Liver (tissue), 9 donors: ENCODE measurements around the gene ZPBP2. TPM values are rescaled to one million over a fixed set of nuclear protein-coding genes. Genes with fewer than 3 reads are reported as not detected.

Experiments
- DNase-seq: peaks from one replicate; pipeline ENCODE4 v3.0.0-alpha.2; 2017; ENCODE audit warnings: low spot score
- H3K27ac ChIP-seq, 2 donors: one replicate each; pipeline ENCODE4 v1.7.0; 2013; ENCODE audit warnings: inconsistent platforms in 2 of 2, low read length in 2 of 2, control low read depth in 1 of 2, low read depth in 1 of 2, mild to moderate bottlenecking in 1 of 2
- H3K27me3 ChIP-seq, 4 donors: one replicate each; pipeline versions ENCODE4 v1.6.1 to v1.7.0; 2013; ENCODE audit warnings: low read length in 3 of 4, inconsistent platforms in 1 of 4, mild to moderate bottlenecking in 1 of 4, moderate library complexity in 1 of 4; ENCODE audit not compliant: control insufficient read depth in 4 of 4, insufficient read depth in 4 of 4
- H3K36me3 ChIP-seq, 4 donors: one replicate each; pipeline versions ENCODE4 v1.6.1 to v1.7.0; 2013; ENCODE audit warnings: low read length in 3 of 4, mild to moderate bottlenecking in 3 of 4, low read depth in 1 of 4, moderate library complexity in 1 of 4; ENCODE audit not compliant: control insufficient read depth in 4 of 4, insufficient read depth in 3 of 4
- H3K4me1 ChIP-seq, 4 donors: one replicate each; pipeline versions ENCODE4 v1.6.1 to v1.7.0; 2013; ENCODE audit warnings: low read length in 3 of 4, mild to moderate bottlenecking in 3 of 4, moderate library complexity in 1 of 4; ENCODE audit not compliant: control insufficient read depth in 4 of 4, insufficient read depth in 4 of 4
- H3K4me3 ChIP-seq, 3 donors: one replicate each; pipeline versions ENCODE4 v1.6.1 to v1.7.0; 2013; ENCODE audit warnings: low read length in 3 of 3, control low read depth in 1 of 3, low read depth in 1 of 3, mild to moderate bottlenecking in 1 of 3
- H3K9ac ChIP-seq, 2 donors: one replicate each; pipeline ENCODE4 v1.7.0; 2013; ENCODE audit warnings: low read length in 2 of 2, mild to moderate bottlenecking in 2 of 2, moderate library complexity in 2 of 2, control low read depth in 1 of 2, low read depth in 1 of 2
- H3K9me3 ChIP-seq, 4 donors: one replicate each; pipeline versions ENCODE4 v1.6.1 to v1.7.0; 2013; ENCODE audit warnings: low read length in 3 of 4; ENCODE audit not compliant: control insufficient read depth in 4 of 4
- ATF3 ChIP-seq: IDR thresholded peaks from 2 replicates; pipeline ENCODE4 v1.6.1; 2016; ENCODE audit warnings: antibody characterized with exemption
- EGR1 ChIP-seq, 2 donors: IDR thresholded peaks; 2 replicates each; pipeline ENCODE4 v1.6.1; 2016 to 2018; ENCODE audit warnings: antibody characterized with exemption in 2 of 2, low read depth in 2 of 2
- FOXA1 ChIP-seq: IDR thresholded peaks from 2 replicates; pipeline ENCODE4 v1.6.1; 2016; ENCODE audit warnings: antibody characterized with exemption
- GABPA ChIP-seq, 2 donors: IDR thresholded peaks in 1 of 2; conservative IDR thresholded peaks in 1 of 2; 2 replicates each; pipeline ENCODE4 v1.6.1; 2016; ENCODE audit warnings: antibody characterized with exemption in 2 of 2, mild to moderate bottlenecking in 1 of 2, moderate library complexity in 1 of 2
- HNF4A ChIP-seq, 2 donors: conservative IDR thresholded peaks; 2 replicates each; pipeline ENCODE4 v1.6.1; 2016; ENCODE audit warnings: antibody characterized with exemption in 2 of 2, mild to moderate bottlenecking in 2 of 2
- HNF4G ChIP-seq: IDR thresholded peaks from 2 replicates; pipeline ENCODE4 v1.6.1; 2016; ENCODE audit warnings: antibody characterized with exemption
- JUND ChIP-seq, 2 donors: IDR thresholded peaks; 2 replicates each; pipeline ENCODE4 v1.6.1; 2016; ENCODE audit warnings: antibody characterized with exemption in 2 of 2
- MAX ChIP-seq: IDR thresholded peaks from 2 replicates; pipeline ENCODE4 v1.6.1; 2016; ENCODE audit warnings: antibody characterized with exemption
- NR2F2 ChIP-seq: IDR thresholded peaks from 2 replicates; pipeline ENCODE4 v1.6.1; 2016; ENCODE audit warnings: antibody characterized with exemption
- RAD21 ChIP-seq, 2 donors: IDR thresholded peaks; 2 replicates each; pipeline ENCODE4 v1.6.1; 2016; ENCODE audit warnings: antibody characterized with exemption in 2 of 2, mild to moderate bottlenecking in 2 of 2
- RXRA ChIP-seq, 2 donors: IDR thresholded peaks; 2 replicates each; pipeline ENCODE4 v1.6.1; 2017 to 2018; ENCODE audit warnings: antibody characterized with exemption in 2 of 2, mild to moderate bottlenecking in 1 of 2
- SP1 ChIP-seq: IDR thresholded peaks from 2 replicates; pipeline ENCODE4 v1.6.1; 2018; ENCODE audit warnings: antibody characterized with exemption, mild to moderate bottlenecking
- YY1 ChIP-seq: IDR thresholded peaks from 2 replicates; pipeline ENCODE4 v1.6.1; 2016; ENCODE audit warnings: antibody characterized with exemption, mild to moderate bottlenecking
- ZBTB33 ChIP-seq: IDR thresholded peaks from 2 replicates; pipeline ENCODE4 v1.6.1; 2016; ENCODE audit warnings: antibody characterized with exemption
- WGBS: extraction: QIAGEN DNeasy Blood & Tissue Kit; methylation state at CpG from one replicate; pipeline ENCODE4 v1.1.7; 2013; 5-methylcytosine and 5-hydroxymethylcytosine counted together
- polyA plus RNA-seq, 2 donors: library from polyadenylated mRNA; stranded (reverse) in 1 of 2; unstranded in 1 of 2; fragments of 200-250 nt in 1 of 2; fragments of >200 nt in 1 of 2; fragmentation: Nextera tagmentation in 1 of 2; extraction: Ambion mirVana in 1 of 2; gene quantifications; one replicate each; pipeline versions ENCODE4 v1.2.1 to v1.2.3, GENCODE V29; 2013 to 2015
- total RNA-seq, 2 donors: library from RNA; depleted of rRNA; stranded (reverse); fragments of >200 nt; gene quantifications; one replicate each; pipeline ENCODE4 v1.2.3, GENCODE V29; 2014
- TF ChIP-seq, protein P1 (sequence below): IDR thresholded peaks from 2 replicates; pipeline ENCODE4 v1.6.1; 2016; ENCODE audit warnings: antibody characterized with exemption, mild to moderate bottlenecking
- donor health status: healthy.
- donor health status: healthy.
- donor health status: healthy.
- donor health status: healthy.
- donor health status: healthy.

Gene ZPBP2
- total and polyA plus RNA-seq, 4 donors: not detected

DNA sequence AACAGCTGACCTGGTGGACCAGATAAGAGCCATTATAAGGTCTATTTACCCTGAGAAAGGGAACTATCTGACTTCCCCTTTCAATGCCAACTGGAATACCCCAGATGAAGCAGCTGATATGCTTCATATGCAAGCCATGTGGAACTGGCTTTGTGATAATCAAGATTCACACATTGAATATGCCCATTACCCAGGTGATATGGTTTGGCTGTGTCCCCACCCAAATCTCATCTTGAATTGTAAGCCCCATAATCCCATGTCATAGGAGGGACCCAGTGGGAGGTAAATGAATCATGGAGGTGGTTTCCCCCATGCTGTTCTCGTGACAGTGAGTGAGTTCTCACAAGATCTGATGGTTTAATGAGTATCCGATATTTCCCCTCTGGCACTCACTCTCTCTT, 46.0 kb upstream of the ZPBP2 start:
- WGBS: 90% methylated on average over 2 of the region's 2 CpGs
- Histone ChIP-seq H3K9me3 (peaks cover 0 to 7% (median 5%) of the 10 kb centered on the region in 4 donors), H3K4me3 (no peak overlapping the region), H3K4me1 (no peaks in the 10 kb centered on the region), H3K27ac (no peak overlapping the region), H3K9ac (no peak overlapping the region), H3K27me3 (no peaks in the 10 kb centered on the region), H3K36me3 (no peaks in the 10 kb centered on the region)
- DNase-seq: no peak
- TF ChIP-seq RAD21 (IDR thresholded peaks at IDR 0.05) (no peak), JUND (IDR thresholded peaks at IDR 0.05) (no peak)

- Histone ChIP-seq H3K36me3 (no peaks in the 10 kb centered on the region), H3K9ac (no peak overlapping the region), H3K27me3 (no peaks in the 10 kb centered on the region), H3K4me1 (peaks cover 2 to 11% (median 8%) of the 10 kb centered on the region in 4 donors), H3K27ac (no peak overlapping the region), H3K4me3 (no peak overlapping the region), H3K9me3 (peaks cover 0 to 7% (median 5%) of the 10 kb centered on the region in 4 donors)
- 95% methylated on average over 5 of the region's 5 CpGs for WGBS
- DNase-seq: no peak
- TF ChIP-seq RAD21 (IDR thresholded peaks at IDR 0.05): no peak
- TF ChIP-seq EGR1 (IDR thresholded peaks at IDR 0.05; ENCODE audit: low read depth in 2 of 2): no peak
- no peak for TF ChIP-seq NR2F2
- TF ChIP-seq YY1: no peak
- TF ChIP-seq HNF4A (conservative IDR thresholded peaks at IDR 0.05): no peak
- no peak for TF ChIP-seq HNF4G
- TF ChIP-seq JUND (IDR thresholded peaks at IDR 0.05): no peak
- TF ChIP-seq MAX: no peak
- TF ChIP-seq RXRA (IDR thresholded peaks at IDR 0.05): no peak
Observed at GRCh38 chr17:39823407-39824054, 44.5 kb upstream of the ZPBP2 start.

- no peaks in the 10 kb centered on the region for H3K36me3 ChIP-seq
- TF ChIP-seq EGR1 (IDR thresholded peaks at IDR 0.05; ENCODE audit: low read depth in 2 of 2) (no peak), NR2F2 (no peak), SP1 (no peak), RAD21 (IDR thresholded peaks at IDR 0.05) (no peak), RXRA (IDR thresholded peaks at IDR 0.05) (no peak), ATF3 (no peak), FOXA1 (no peak)
Observed at GRCh38 chr17:39826334-39826733, 41.7 kb upstream of the ZPBP2 start.

GRCh38 chr17:39828443-39828842, 39.6 kb upstream of the ZPBP2 start:
- Histone ChIP-seq H3K4me3 (peak overlapping the region; percentile 27 to 54 (median 34)), H3K4me1 (peaks cover 2 to 13% (median 8%) of the 10 kb centered on the region in 4 donors), H3K27ac (peak overlapping the region; percentile 76 to 79), H3K27me3 (no peaks in the 10 kb centered on the region), H3K9me3 (peaks cover 0 to 6% (median 4%) of the 10 kb centered on the region in 4 donors), H3K9ac (peak overlapping the region in 1 of 2 donors; percentile 19), H3K36me3 (no peaks in the 10 kb centered on the region)
- DNase-seq: no peak
- 35% methylated on average over 4 of the region's 4 CpGs for WGBS
- peak; percentile 12 for TF ChIP-seq NR2F2
- peak; percentile 13 for TF ChIP-seq MAX
- TF ChIP-seq, protein P1, sequence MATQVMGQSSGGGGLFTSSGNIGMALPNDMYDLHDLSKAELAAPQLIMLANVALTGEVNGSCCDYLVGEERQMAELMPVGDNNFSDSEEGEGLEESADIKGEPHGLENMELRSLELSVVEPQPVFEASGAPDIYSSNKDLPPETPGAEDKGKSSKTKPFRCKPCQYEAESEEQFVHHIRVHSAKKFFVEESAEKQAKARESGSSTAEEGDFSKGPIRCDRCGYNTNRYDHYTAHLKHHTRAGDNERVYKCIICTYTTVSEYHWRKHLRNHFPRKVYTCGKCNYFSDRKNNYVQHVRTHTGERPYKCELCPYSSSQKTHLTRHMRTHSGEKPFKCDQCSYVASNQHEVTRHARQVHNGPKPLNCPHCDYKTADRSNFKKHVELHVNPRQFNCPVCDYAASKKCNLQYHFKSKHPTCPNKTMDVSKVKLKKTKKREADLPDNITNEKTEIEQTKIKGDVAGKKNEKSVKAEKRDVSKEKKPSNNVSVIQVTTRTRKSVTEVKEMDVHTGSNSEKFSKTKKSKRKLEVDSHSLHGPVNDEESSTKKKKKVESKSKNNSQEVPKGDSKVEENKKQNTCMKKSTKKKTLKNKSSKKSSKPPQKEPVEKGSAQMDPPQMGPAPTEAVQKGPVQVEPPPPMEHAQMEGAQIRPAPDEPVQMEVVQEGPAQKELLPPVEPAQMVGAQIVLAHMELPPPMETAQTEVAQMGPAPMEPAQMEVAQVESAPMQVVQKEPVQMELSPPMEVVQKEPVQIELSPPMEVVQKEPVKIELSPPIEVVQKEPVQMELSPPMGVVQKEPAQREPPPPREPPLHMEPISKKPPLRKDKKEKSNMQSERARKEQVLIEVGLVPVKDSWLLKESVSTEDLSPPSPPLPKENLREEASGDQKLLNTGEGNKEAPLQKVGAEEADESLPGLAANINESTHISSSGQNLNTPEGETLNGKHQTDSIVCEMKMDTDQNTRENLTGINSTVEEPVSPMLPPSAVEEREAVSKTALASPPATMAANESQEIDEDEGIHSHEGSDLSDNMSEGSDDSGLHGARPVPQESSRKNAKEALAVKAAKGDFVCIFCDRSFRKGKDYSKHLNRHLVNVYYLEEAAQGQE: no peak
- TF ChIP-seq RAD21 (IDR thresholded peaks at IDR 0.05): no peak
- no peak for TF ChIP-seq GABPA (IDR thresholded peaks at IDR 0.05 in 1 of 2, conservative IDR thresholded peaks at IDR 0.05 in 1 of 2)
- peak; percentile 50 for TF ChIP-seq YY1
- TF ChIP-seq HNF4A (conservative IDR thresholded peaks at IDR 0.05): peak; percentile 87 to 89
- peak; percentile 46 for TF ChIP-seq HNF4G
- TF ChIP-seq RXRA (IDR thresholded peaks at IDR 0.05): peak; percentile 66 to 68
- no peak for TF ChIP-seq ZBTB33

More at GRCh38 chr17:39826334-39826733, 41.7 kb upstream of the ZPBP2 start:
- Histone ChIP-seq H3K27ac (no peak overlapping the region), H3K27me3 (no peaks in the 10 kb centered on the region), H3K4me3 (no peak overlapping the region), H3K4me1 (peaks cover 2 to 13% (median 8%) of the 10 kb centered on the region in 4 donors), H3K9me3 (peaks cover 0 to 7% (median 5%) of the 10 kb centered on the region in 4 donors), H3K9ac (no peak overlapping the region)
- no peak for DNase-seq
- WGBS: 97% methylated on average over 2 of the region's 2 CpGs
